Panc1 (cell line): ENCODE measurements around the gene NCKIPSD. TPM values are rescaled to one million over a fixed set of nuclear protein-coding genes. Genes with fewer than 3 reads are reported as not detected.

Experiments
- microRNA-seq: library from miRNA; unstranded; fragments of <30 nt; microRNA quantifications from one replicate; pipeline ENCODE4 v1.1.0, GENCODE V29; 2020; ENCODE audit not compliant: unreplicated experiment
- total RNA-seq: library from RNA; stranded (reverse); gene quantifications from one replicate; pipeline ENCODE4 v1.2.1, GENCODE V29; 2021; ENCODE audit not compliant: unreplicated experiment

Gene NCKIPSD
- total RNA-seq, 1 experiment from 2014 or later: 26.8 TPM

Small RNAs within 50 kb of the gene (microRNA-seq; reads per million reads assigned to microRNA genes)
- 0.95 reads per million for gene MIR4793

Other genes starting within 250 kb of the NCKIPSD start
- gene CCDC51, start 245.8 kb downstream of the NCKIPSD start, total RNA-seq: 11.9 TPM
- gene TMA7, start 245.7 kb downstream of the NCKIPSD start, total RNA-seq: 175 TPM
- 11.9 TPM for gene ATRIP, start 239.2 kb downstream of the NCKIPSD start, total RNA-seq
- 122 TPM for gene SHISA5, start 181.7 kb downstream of the NCKIPSD start, total RNA-seq
- 6.0 TPM for gene PFKFB4, start 129.1 kb downstream of the NCKIPSD start, total RNA-seq
- gene UCN2, start 122.1 kb downstream of the NCKIPSD start, total RNA-seq: 1.8 TPM
- 40.0 TPM for gene COL7A1, start 90.6 kb downstream of the NCKIPSD start, total RNA-seq
- 227 TPM for gene UQCRC1, start 76.3 kb downstream of the NCKIPSD start, total RNA-seq
- gene TMEM89, start 64.1 kb downstream of the NCKIPSD start, total RNA-seq: not detected
- 36.3 TPM for gene SLC26A6, start 50.5 kb downstream of the NCKIPSD start, total RNA-seq
- 7.7 TPM for gene CELSR3, start 23.0 kb downstream of the NCKIPSD start, total RNA-seq
- 50.2 TPM for gene IP6K2, start 31.3 kb upstream of the NCKIPSD start, total RNA-seq
- 85.4 TPM for gene PRKAR2A, start 162.0 kb upstream of the NCKIPSD start, total RNA-seq
- 12.2 TPM for gene SLC25A20, start 213.0 kb upstream of the NCKIPSD start, total RNA-seq
- gene ARIH2, start 232.9 kb upstream of the NCKIPSD start, total RNA-seq: 77.0 TPM